ENCODE data around the gene PID1.

PID1 gene

DNA sequence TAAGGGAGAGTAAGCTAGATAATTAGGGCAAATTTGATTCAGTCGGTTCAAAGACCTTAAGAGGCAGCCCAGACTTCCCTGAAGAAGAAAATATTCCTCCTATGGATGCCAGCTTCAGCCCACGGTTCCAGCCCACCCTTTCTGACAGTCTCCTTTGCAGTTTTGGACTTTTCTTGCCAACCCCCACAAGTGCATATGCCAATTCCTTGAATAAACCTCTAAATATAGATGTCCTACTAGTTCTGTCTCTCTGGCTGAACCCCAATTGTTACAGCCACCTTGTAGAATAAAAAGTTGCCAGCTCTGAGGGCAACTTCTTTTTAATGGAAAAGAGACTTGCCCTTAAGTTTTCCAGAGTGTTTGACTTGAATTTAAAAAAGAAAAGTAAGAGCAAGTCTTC is 111.7 kb downstream of the PID1 start:
- TF ChIP-seq POLR2A (IDR thresholded peaks at IDR 0.05; ENCODE audit: low read length) (no peak), GATA1 (IDR thresholded peaks at IDR 0.05; ENCODE audit: low read depth, low read length) (no peak)
- DNase-seq = no peak

DNA sequence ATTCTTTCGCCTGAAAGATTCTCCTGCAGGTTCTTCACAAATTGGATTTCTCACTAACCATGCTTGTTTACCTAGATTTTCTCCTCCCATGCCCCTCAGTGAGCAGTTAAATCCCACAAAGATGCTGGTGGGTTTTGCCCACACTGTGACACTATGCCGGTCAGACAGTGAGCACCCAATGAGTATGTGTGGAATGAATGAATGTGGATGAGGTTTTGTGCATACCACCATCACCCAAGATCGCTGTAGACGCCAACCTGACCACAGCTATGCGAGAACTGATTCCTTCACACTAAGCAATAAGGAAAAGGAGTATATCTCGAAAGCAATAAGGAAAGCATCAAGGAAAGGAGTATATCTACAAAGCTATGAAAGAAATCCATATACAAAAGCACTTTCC is 116.7 kb downstream of the PID1 start:
- TF ChIP-seq POLR2A (IDR thresholded peaks at IDR 0.05; ENCODE audit: low read length) (no peak), GATA1 (IDR thresholded peaks at IDR 0.05; ENCODE audit: low read depth, low read length) (no peak)
- DNase-seq = no peak

DNA sequence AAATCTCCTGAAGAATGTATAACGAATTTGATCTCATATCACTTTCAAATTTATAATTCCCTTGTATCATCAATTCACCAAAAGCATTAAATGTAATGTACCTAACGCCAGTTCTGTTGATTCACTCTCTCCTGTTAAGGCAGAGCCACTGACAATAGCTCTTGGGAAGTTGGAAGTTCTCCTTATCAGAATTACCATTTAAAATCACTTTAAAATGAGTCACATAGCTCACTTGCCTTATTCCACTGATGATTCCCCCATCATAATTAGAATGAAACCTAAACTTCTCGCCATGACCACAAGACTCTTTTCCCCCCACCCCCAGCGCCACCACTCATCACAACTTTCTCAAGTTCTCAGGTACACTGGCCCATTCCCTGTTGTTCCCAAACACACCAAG is 117.1 kb downstream of the PID1 start:
- TF ChIP-seq GATA1 (IDR thresholded peaks at IDR 0.05; ENCODE audit: low read depth, low read length) = no peak
- no peak for TF ChIP-seq POLR2A (IDR thresholded peaks at IDR 0.05; ENCODE audit: low read length)
- DNase-seq = no peak

DNA sequence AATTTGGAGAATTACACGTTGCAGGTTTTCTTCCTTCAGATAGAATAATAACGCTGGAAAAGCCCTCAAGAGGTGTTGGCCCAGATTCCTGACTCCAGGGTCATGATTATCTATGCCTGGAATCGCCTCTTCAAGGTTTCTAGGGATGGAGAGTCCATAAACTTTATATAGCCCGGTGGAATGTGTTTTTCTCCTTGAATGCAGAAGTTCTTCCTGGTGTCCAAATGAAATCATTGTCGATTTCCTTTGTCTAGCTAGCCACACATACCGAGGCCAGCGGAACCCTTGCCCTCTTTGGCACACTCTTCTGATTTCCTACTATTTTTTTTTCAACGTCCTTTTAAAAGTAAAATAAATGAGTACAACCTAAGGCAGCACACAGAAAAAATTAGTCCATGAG is 117.8 kb downstream of the PID1 start:
- DNase-seq = no peak
- no peak for TF ChIP-seq GATA1 (IDR thresholded peaks at IDR 0.05; ENCODE audit: low read depth, low read length)
- no peak for TF ChIP-seq POLR2A (IDR thresholded peaks at IDR 0.05; ENCODE audit: low read length)

DNA sequence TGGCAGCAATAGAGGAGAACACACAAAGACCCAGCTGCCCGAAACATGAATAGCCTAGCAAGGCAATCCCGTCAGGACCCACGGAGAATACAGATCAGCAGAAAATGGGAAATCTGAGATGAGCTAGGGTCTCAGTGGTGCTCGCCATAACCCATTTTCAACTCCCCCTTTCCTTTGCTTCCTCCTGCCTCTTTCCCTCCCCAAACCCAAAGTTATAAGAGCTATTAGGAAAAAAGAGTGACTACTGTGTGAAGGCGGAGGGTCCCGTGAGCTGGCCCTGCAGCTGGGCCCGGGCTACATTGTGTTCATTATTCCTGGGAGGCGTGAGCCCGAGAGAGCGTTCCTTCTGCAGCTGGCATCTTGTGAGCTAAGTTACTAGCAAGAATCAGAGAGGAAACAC is 118.4 kb downstream of the PID1 start:
- DNase-seq = no peak
- TF ChIP-seq GATA1 (IDR thresholded peaks at IDR 0.05; ENCODE audit: low read depth, low read length) (no peak), POLR2A (IDR thresholded peaks at IDR 0.05; ENCODE audit: low read length) (no peak)

DNA sequence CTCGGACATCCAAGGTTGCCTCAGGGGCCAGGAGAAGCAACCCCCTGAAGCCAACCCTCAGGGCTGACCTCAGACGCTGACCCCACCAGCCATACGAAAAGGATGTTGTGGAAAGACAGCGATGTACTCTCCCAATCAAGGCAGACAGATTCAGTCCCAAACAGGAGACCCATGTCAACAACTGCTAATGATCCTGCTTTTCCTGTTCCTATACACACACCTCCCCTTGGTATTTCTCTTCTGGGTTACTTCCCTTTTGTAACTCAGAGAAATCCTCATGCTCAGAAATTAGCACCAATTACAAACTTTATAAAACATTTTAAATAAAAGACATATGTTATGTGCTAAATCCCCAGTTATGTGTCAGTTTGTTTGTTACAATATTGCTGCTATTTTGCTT is 120.8 kb downstream of the PID1 start:
- DNase-seq = no peak
- TF ChIP-seq POLR2A (IDR thresholded peaks at IDR 0.05; ENCODE audit: low read length) (no peak), GATA1 (IDR thresholded peaks at IDR 0.05; ENCODE audit: low read depth, low read length) (no peak)

DNA sequence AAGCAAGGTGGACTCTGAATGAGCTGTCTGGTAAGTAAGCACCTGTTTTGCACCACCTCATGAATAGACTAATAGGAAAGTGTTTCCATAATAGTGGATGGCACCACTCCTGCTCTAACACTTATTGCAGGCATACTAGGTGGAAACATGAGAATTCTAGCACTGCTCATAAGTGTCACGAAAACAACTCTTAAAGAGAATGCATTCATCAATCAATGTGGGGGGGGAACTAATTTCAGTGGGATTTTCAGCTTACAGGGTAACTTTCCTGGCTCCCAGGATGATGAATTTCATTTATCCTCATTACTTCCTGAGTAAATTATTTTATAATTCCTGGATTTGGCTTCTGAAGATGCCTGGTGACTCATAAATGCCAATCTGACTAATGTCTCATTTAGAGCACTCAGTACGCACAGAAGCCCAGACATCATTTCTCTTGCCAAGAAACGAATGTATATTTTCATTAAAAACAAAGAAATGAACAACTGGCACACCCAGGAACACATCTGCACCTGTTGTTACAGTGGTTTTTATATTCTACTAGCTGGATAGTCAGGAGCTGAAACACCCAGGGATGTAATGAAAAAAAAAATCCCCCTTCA is 129.6 kb downstream of the PID1 start:
- TF ChIP-seq POLR2A (IDR thresholded peaks at IDR 0.05; ENCODE audit: low read length) (no peak), GATA1 (IDR thresholded peaks at IDR 0.05; ENCODE audit: low read depth, low read length) (no peak)
- DNase-seq = no peak

DNA sequence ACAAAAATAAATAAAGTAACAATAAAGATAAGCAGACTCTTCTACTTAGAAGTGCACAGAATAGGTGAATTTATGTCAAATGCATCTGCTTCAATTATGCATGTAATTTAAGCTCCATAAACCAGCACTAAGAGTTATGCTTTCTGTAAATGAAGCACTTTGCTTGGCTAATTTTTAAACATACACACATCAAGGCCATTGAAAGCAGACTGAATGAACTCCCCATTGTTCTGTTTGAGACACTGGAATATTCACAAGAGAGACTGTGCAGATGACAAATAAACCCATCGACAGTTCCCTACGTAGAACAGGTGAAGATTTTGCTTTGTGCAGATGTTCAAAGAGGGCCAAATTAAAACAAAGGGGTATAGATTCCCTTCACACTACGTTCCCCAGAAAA is 133.4 kb downstream of the PID1 start:
- TF ChIP-seq GATA1 (IDR thresholded peaks at IDR 0.05; ENCODE audit: low read depth, low read length) = no peak
- no peak for TF ChIP-seq POLR2A (IDR thresholded peaks at IDR 0.05; ENCODE audit: low read length)
- DNase-seq = no peak

DNA sequence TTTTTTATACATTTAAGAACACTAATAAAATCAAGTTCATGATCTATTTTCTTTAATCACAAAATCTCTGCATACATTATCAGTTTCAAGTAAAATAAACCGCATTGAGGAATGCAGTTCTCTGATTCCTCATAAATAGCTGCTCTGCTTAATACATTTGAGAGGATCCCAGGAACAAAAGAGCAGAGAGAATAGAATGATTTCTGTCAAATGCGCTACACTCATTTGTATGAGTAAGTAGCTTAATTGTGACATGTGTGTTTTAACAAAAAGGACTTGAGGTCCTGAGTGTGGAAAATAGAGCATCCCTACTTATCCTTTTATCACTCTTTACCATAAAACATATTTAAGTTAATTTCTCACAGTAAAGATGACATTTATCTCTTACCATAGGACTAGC is 134.0 kb downstream of the PID1 start:
- no peak for TF ChIP-seq GATA1 (IDR thresholded peaks at IDR 0.05; ENCODE audit: low read depth, low read length)
- TF ChIP-seq POLR2A (IDR thresholded peaks at IDR 0.05; ENCODE audit: low read length) = no peak
- no peak for DNase-seq

DNA sequence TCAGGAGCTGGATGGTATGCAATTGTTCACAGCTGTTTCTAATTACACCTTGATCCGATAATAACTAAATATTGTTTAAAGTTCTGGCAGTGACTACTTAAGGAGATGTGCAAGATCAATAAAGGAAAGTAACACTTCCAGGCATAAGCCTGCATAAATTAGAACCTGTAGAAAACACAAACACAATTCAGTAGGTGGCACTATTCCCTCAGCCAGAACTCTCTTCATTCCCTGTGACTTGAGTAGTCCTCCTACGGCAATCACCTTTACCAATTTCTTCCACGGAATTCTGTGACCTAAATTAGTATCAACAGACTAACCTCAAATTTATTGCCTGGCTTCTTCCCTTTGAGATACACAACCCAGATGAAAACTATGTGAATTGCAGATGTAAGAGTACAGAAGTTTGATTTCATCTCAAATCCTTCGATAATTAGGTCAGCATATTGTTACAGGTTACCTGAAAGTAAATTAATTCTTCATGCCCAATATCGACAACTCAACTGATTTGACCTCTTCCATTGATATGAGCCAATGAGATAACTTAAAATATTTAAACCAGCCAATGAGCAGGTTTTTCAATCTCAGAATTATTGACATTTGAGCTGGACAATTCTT is 137.8 kb downstream of the PID1 start:
- no peak for TF ChIP-seq POLR2A (IDR thresholded peaks at IDR 0.05; ENCODE audit: low read length)
- TF ChIP-seq GATA1 (IDR thresholded peaks at IDR 0.05; ENCODE audit: low read depth, low read length) = no peak
- DNase-seq = peak in 1 of 2 experiments; percentile 3

DNA sequence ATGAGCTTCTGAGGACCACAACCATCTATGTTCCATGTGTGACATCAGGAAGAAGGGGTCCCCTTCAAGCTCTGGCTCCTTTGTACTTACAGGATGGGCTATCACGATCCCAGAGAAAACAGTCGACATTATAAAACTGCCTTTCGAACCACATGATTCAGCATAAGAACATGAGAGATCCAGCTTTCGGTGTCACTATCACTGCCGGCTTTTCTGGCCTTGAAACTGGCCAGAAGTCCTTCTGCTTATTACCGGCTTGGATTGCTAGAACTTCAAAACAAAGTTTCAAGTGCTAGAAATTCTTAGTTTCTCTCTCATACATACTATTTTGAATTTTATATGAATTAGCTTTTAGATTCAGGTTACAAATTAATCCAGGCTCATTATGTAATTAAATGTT is 138.9 kb downstream of the PID1 start:
- no peak for DNase-seq
- no peak for TF ChIP-seq GATA1 (IDR thresholded peaks at IDR 0.05; ENCODE audit: low read depth, low read length)
- no peak for TF ChIP-seq POLR2A (IDR thresholded peaks at IDR 0.05; ENCODE audit: low read length)

DNA sequence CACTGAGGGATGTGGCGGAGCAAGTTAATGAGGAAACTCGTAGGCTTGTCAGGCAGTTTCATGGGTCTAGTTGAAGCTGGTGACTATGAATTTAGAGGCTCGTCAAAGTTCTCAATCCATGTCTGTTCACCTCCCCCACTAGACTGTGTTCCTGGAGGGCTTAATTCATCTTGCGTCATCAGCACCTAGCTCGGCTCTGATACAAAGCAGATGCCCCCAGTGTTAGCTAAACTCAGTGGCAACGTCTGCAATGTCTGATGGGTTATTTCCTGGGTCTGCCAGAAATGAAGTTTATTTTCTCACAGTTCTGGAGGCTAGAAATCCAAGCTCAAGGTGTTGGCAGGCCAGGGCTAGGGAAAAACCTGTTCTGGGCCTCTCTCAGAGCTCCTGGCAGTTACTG is 140.6 kb downstream of the PID1 start:
- DNase-seq = no peak
- TF ChIP-seq GATA1 (IDR thresholded peaks at IDR 0.05; ENCODE audit: low read depth, low read length) = no peak
- TF ChIP-seq POLR2A (IDR thresholded peaks at IDR 0.05; ENCODE audit: low read length) = no peak

DNA sequence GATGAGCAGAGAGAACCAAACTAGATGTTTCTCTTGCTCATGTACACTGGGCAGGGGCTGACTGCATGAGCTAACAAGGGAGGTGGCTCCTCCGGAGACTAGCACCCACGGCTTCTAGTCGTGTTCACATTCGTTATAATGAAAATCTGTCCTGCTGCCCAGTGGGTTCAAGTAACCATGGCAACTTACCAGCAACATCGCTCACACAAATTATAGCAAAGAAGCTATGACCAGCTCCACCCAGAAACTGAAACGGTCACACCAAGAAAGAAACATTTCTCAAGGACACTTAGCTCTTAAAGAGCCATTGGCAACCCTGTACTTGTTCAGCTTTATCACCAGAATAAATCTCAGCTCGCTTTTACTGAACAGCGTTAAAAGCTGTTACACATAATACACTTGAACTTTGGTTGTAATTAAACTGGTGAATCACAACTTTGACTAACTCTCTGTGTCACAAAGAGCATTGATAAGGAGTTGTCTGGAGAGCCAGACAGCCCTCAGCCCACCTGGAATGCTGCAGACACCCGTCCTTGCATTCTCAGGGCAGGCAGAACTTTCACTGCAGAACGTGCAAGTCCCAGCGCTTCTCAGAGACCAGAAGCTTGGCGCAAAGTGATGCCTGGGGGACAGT is 141.2 kb downstream of the PID1 start:
- no peak for TF ChIP-seq POLR2A (IDR thresholded peaks at IDR 0.05; ENCODE audit: low read length)
- no peak for TF ChIP-seq GATA1 (IDR thresholded peaks at IDR 0.05; ENCODE audit: low read depth, low read length)

DNA sequence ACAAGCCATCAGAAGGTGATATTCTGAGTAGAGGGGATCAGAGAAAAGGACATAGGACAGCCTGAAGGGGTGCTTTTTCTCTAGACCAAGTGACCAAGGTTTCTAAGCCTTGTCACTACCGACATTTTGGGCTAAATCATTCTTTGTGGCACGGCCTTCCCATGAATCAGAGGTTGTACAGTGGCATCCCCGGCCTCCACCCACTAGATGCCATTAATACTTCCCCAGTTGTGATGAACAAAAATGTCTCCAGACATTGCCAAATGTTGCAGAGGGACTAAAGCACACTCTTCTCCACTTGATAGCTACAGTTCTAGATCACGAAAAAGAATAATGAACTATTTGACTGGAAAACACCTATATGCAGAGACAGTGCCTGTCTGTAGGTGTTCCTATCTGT is 143.6 kb downstream of the PID1 start:
- DNase-seq = no peak
- TF ChIP-seq GATA1 (IDR thresholded peaks at IDR 0.05; ENCODE audit: low read depth, low read length) = no peak
- no peak for TF ChIP-seq POLR2A (IDR thresholded peaks at IDR 0.05; ENCODE audit: low read length)

More for the DNA sequence above, 141.2 kb downstream of the PID1 start:
- no peak for DNase-seq

DNA sequence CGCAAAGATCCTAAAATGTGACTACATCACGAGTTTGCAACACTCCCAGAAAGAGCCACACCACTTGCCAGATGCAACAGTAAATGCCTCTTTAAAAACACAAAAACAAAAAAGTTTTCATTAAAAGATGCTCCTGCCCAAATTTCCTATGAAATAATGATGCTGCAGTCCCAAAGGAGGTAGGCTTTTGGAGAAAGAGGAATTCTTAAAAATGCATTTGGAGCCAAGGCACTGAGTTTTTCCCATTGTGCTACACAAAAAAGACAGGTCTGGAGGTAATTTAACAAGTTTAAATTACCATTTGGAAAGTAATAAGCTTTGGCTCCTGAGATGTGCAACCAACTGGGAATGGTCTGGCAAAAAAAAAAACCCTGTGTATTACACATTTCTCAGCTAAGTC is 145.0 kb downstream of the PID1 start:
- DNase-seq = no peak
- TF ChIP-seq POLR2A (IDR thresholded peaks at IDR 0.05; ENCODE audit: low read length) (no peak), GATA1 (IDR thresholded peaks at IDR 0.05; ENCODE audit: low read depth, low read length) (no peak)
